GM18861 (cell line): ENCODE results near the gene BOC.
"Not testable (repeated sequence)": the region's sequence is repeated elsewhere in the genome, so short reads cannot be mapped to it uniquely, and the experiment has no call there.

Source experiments
- ATAC-seq: cut with Tn5 transposase; IDR thresholded peaks from one replicate; pipeline ENCODE4 v1.9.1; 2021; ENCODE audit not compliant: unreplicated experiment

BOC gene

GRCh38 chr3:113211330-113212149 is at the start of gene BOC:
BOC (plus strand) TSS chr3:113211557; CDS start chr3:113249803, 38,246 bp downstream.
- ATAC-seq = no peak

- ATAC-seq = no peak
These were observed 49.7 kb upstream of the BOC start for GRCh38 chr3:113161661-113162060.

- ATAC-seq = no peak
These were observed 48.2 kb upstream of the BOC start for GRCh38 chr3:113163152-113163551.

GRCh38 chr3:113165841-113166240 is 45.5 kb upstream of the BOC start:
- ATAC-seq = no peak

- no peak for ATAC-seq
These were observed 45.0 kb upstream of the BOC start for GRCh38 chr3:113166357-113166718.

- ATAC-seq = no peak
These were observed 44.5 kb upstream of the BOC start for GRCh38 chr3:113166719-113167492.

- ATAC-seq = no peak
These were observed 43.2 kb upstream of the BOC start for GRCh38 chr3:113167825-113168801.

GRCh38 chr3:113169891-113170452 is 41.4 kb upstream of the BOC start:
- no peak for ATAC-seq

GRCh38 chr3:113170771-113171170 is 40.6 kb upstream of the BOC start:
- no peak for ATAC-seq

- ATAC-seq = not testable (repeated sequence)
These were observed 39.6 kb upstream of the BOC start for GRCh38 chr3:113171675-113172300.

- no peak for ATAC-seq
These were observed 38.3 kb upstream of the BOC start for GRCh38 chr3:113173102-113173501.

GRCh38 chr3:113174304-113174703 is 37.1 kb upstream of the BOC start:
- no peak for ATAC-seq

GRCh38 chr3:113174801-113175485 is 36.4 kb upstream of the BOC start:
- no peak for ATAC-seq

GRCh38 chr3:113177526-113177925 is 33.8 kb upstream of the BOC start:
- ATAC-seq = no peak

GRCh38 chr3:113179235-113179824 is 32.0 kb upstream of the BOC start:
- no peak for ATAC-seq

GRCh38 chr3:113183748-113184661 is 27.4 kb upstream of the BOC start:
- ATAC-seq = no peak

- ATAC-seq = no peak
These were observed 26.0 kb upstream of the BOC start for GRCh38 chr3:113185194-113185835.

GRCh38 chr3:113186566-113186965 is 24.8 kb upstream of the BOC start:
- no peak for ATAC-seq
